GM19025 (cell line): ENCODE data around the gene SWI5.

Source experiments
- ATAC-seq: cut with Tn5 transposase; IDR thresholded peaks from one replicate; pipeline ENCODE4 v1.9.1; 2021; ENCODE audit warnings: mild to moderate bottlenecking, low read depth, moderate library complexity; ENCODE audit not compliant: unreplicated experiment

SWI5 gene

GRCh38 chr9:128309551-128309950, 33.5 kb downstream of the SWI5 start:
- ATAC-seq, result no peak

- no peak for ATAC-seq
Measured at GRCh38 chr9:128310461-128310860, 34.4 kb downstream of the SWI5 start.

- no peak for ATAC-seq
Measured at GRCh38 chr9:128314697-128315096, 38.6 kb downstream of the SWI5 start.

- no peak for ATAC-seq
Measured at GRCh38 chr9:128316421-128316820, 40.3 kb downstream of the SWI5 start.

GRCh38 chr9:128317629-128318028, 41.6 kb downstream of the SWI5 start:
- ATAC-seq, result no peak

- no peak for ATAC-seq
Measured at GRCh38 chr9:128321343-128321742, 45.3 kb downstream of the SWI5 start.

- no peak for ATAC-seq
Measured at GRCh38 chr9:128321879-128322403, 45.9 kb downstream of the SWI5 start.

- ATAC-seq, result peak; percentile 78
Measured at GRCh38 chr9:128322404-128323211, 46.5 kb downstream of the SWI5 start, which contains the start of the genes COQ4 and TRUB2. Gene COQ4, plus strand, starts transcription at chr9:128322839. Its CDS starts 20 bp downstream, at chr9:128322859. Gene TRUB2, minus strand, starts transcription at chr9:128322447. Its CDS starts 39 bp downstream, at chr9:128322408.

- ATAC-seq, result no peak
Measured at GRCh38 chr9:128323212-128323730, 47.2 kb downstream of the SWI5 start.

GRCh38 chr9:128323791-128324190, 47.7 kb downstream of the SWI5 start:
- no peak for ATAC-seq

GRCh38 chr9:128324401-128324800, 48.3 kb downstream of the SWI5 start:
- ATAC-seq, result no peak

GRCh38 chr9:128325629-128326028, 49.6 kb downstream of the SWI5 start:
- no peak for ATAC-seq

GRCh38 chr9:128333451-128333869, 57.4 kb downstream of the SWI5 start:
- no peak for ATAC-seq

- no peak for ATAC-seq
Measured at GRCh38 chr9:128335161-128335560, 59.1 kb downstream of the SWI5 start.

GRCh38 chr9:128335914-128336313, 59.8 kb downstream of the SWI5 start:
- ATAC-seq, result no peak

- no peak for ATAC-seq
Measured at GRCh38 chr9:128337936-128338335, 61.9 kb downstream of the SWI5 start.
